SU-DHL-6 (cell line): ENCODE measurements around the gene EIF4E1B.

Experiments used
- EZH2phosphoT487 ChIP-seq: fragments of 200-600 bp; sonication (generic), shearing (Covaris generic); conservative IDR thresholded peaks from 2 replicates; pipeline ENCODE4 v1.6.1; 2018; ENCODE audit warnings: mild to moderate bottlenecking, antibody characterized with exemption, low read length, moderate library complexity, mixed read lengths
- TF ChIP-seq, protein P1 (sequence below): fragments of 200-600 bp; sonication (generic); IDR thresholded peaks from one replicate; pipeline ENCODE4 v1.5.1; 2017; ENCODE audit warnings: antibody characterized with exemption, mild to moderate bottlenecking, low read length, moderate library complexity; ENCODE audit not compliant: insufficient read depth, poor library complexity, severe bottlenecking

GRCh38 chr5:176628406-176629228 lies 1.9 kb upstream of the EIF4E1B start:
- TF ChIP-seq, protein P1, sequence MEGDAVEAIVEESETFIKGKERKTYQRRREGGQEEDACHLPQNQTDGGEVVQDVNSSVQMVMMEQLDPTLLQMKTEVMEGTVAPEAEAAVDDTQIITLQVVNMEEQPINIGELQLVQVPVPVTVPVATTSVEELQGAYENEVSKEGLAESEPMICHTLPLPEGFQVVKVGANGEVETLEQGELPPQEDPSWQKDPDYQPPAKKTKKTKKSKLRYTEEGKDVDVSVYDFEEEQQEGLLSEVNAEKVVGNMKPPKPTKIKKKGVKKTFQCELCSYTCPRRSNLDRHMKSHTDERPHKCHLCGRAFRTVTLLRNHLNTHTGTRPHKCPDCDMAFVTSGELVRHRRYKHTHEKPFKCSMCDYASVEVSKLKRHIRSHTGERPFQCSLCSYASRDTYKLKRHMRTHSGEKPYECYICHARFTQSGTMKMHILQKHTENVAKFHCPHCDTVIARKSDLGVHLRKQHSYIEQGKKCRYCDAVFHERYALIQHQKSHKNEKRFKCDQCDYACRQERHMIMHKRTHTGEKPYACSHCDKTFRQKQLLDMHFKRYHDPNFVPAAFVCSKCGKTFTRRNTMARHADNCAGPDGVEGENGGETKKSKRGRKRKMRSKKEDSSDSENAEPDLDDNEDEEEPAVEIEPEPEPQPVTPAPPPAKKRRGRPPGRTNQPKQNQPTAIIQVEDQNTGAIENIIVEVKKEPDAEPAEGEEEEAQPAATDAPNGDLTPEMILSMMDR: no peak
- no peak for TF ChIP-seq EZH2phosphoT487
